NCI-H69 (cell line): Measurements from ENCODE around the gene MRPL12.

Source experiments
- DNase-seq: peaks from one replicate; lab custom pipeline; 2025; lab: John Stamatoyannopoulos, UW

Gene MRPL12

GRCh38 chr17:81682565-81683207 lies 20.5 kb upstream of the MRPL12 start:
- DNase-seq: peak; percentile 72

GRCh38 chr17:81683208-81683583 lies 20.0 kb upstream of the MRPL12 start:
- DNase-seq: peak; percentile 72

GRCh38 chr17:81683584-81684441 lies 19.4 kb upstream of the MRPL12 start, which contains the start of the genes ARL16 and HGS:
TSS of gene ARL16 (minus strand) at chr17:81683797. CDS start at chr17:81683753, 44 bp downstream.
TSS of gene HGS (plus strand) at chr17:81684011. CDS start at chr17:81684067, 56 bp downstream.
- DNase-seq: peak; percentile 100

- no peak for DNase-seq
Measured at GRCh38 chr17:81684442-81684911, 18.7 kb upstream of the MRPL12 start.

- peak; percentile 32 for DNase-seq
Measured at GRCh38 chr17:81685108-81685507, 18.1 kb upstream of the MRPL12 start.

GRCh38 chr17:81686614-81687013 lies 16.6 kb upstream of the MRPL12 start:
- DNase-seq: no peak

GRCh38 chr17:81687770-81688541 lies 15.2 kb upstream of the MRPL12 start:
- DNase-seq: no peak

GRCh38 chr17:81688616-81689015 lies 14.6 kb upstream of the MRPL12 start:
- DNase-seq: no peak

- no peak for DNase-seq
Measured at GRCh38 chr17:81690066-81690465, 13.1 kb upstream of the MRPL12 start.

- no peak for DNase-seq
Measured at GRCh38 chr17:81690549-81690948, 12.6 kb upstream of the MRPL12 start.

- DNase-seq: no peak
Measured at GRCh38 chr17:81691196-81691595, 12.0 kb upstream of the MRPL12 start.

- DNase-seq: no peak
Measured at GRCh38 chr17:81691608-81692007, 11.6 kb upstream of the MRPL12 start.

- no peak for DNase-seq
Measured at GRCh38 chr17:81693509-81694210, 9.5 kb upstream of the MRPL12 start.

- no peak for DNase-seq
Measured at GRCh38 chr17:81694810-81695209, 8.4 kb upstream of the MRPL12 start.

GRCh38 chr17:81695211-81695610 lies 8.0 kb upstream of the MRPL12 start:
- no peak for DNase-seq

- DNase-seq: no peak
Measured at GRCh38 chr17:81695801-81696200, 7.4 kb upstream of the MRPL12 start.

GRCh38 chr17:81696218-81696941 lies 6.8 kb upstream of the MRPL12 start:
- DNase-seq: no peak

GRCh38 chr17:81697261-81698044 lies 5.7 kb upstream of the MRPL12 start:
- DNase-seq: no peak

- no peak for DNase-seq
Measured at GRCh38 chr17:81700353-81701287, 2.5 kb upstream of the MRPL12 start.
